ENCODE measurements around the gene HNRNPU.
A peak's percentile ranks its signal among the peaks of the same experiment; 100 is the strongest.

Gene HNRNPU

DNA sequence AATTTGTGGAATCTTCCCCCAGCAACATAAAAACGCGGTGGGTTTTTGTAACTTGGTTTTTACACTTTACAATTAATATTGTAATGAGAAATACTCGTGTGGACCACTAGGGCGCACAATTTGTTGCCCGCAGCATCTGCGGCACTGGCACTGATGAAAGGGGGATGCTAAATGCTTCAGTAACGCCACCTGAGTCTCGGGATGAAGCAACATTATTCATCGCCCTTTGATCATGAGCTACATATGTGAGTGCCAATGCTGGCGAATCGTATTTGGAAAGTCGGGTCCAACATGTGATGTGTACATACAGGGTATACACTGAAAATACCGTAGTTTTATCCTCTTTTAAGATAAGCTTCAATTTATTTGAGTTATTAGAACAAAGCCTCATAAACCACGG is 63.1 kb downstream of the HNRNPU start:
- peak; percentile 47 to 52 for DNase-seq

GRCh38 chr1:244800821-244801220 is 63.5 kb downstream of the HNRNPU start:
- no peak for DNase-seq
